ENCODE results near the gene KCNQ1.

The KCNQ1 gene

GRCh38 chr11:2587132-2587930 lies 142.5 kb downstream of the KCNQ1 start:
- TF ChIP-seq, protein P1, sequence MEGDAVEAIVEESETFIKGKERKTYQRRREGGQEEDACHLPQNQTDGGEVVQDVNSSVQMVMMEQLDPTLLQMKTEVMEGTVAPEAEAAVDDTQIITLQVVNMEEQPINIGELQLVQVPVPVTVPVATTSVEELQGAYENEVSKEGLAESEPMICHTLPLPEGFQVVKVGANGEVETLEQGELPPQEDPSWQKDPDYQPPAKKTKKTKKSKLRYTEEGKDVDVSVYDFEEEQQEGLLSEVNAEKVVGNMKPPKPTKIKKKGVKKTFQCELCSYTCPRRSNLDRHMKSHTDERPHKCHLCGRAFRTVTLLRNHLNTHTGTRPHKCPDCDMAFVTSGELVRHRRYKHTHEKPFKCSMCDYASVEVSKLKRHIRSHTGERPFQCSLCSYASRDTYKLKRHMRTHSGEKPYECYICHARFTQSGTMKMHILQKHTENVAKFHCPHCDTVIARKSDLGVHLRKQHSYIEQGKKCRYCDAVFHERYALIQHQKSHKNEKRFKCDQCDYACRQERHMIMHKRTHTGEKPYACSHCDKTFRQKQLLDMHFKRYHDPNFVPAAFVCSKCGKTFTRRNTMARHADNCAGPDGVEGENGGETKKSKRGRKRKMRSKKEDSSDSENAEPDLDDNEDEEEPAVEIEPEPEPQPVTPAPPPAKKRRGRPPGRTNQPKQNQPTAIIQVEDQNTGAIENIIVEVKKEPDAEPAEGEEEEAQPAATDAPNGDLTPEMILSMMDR (IDR thresholded peaks at IDR 0.05) = no peak

- TF ChIP-seq, protein P1 (IDR thresholded peaks at IDR 0.05) = no peak
Observed at GRCh38 chr11:2587976-2588748, 143.4 kb downstream of the KCNQ1 start.

- TF ChIP-seq, protein P1 (IDR thresholded peaks at IDR 0.05) = no peak
Observed at GRCh38 chr11:2588809-2589537, 144.2 kb downstream of the KCNQ1 start.

DNA sequence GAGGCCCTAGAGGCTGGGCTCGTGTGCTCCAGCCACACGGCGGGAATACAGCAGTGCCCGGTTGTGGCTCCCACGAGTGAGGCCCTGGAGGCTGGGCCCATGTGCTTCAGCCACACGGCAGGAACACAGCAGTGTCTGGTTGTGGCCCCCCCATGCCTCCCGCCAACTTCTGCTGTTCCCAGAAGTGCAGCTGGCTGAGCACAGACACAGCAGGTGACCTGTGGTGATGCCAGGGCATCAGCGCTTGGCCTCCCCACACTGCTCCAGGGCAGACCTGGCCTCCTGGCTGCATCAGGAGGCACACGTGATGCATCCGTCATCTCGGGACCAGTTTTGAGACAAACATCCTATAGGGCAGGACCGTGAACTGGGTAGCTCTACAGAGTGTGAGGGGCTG lies 144.7 kb downstream of the KCNQ1 start:
- TF ChIP-seq, protein P1 (IDR thresholded peaks at IDR 0.05) = no peak

DNA sequence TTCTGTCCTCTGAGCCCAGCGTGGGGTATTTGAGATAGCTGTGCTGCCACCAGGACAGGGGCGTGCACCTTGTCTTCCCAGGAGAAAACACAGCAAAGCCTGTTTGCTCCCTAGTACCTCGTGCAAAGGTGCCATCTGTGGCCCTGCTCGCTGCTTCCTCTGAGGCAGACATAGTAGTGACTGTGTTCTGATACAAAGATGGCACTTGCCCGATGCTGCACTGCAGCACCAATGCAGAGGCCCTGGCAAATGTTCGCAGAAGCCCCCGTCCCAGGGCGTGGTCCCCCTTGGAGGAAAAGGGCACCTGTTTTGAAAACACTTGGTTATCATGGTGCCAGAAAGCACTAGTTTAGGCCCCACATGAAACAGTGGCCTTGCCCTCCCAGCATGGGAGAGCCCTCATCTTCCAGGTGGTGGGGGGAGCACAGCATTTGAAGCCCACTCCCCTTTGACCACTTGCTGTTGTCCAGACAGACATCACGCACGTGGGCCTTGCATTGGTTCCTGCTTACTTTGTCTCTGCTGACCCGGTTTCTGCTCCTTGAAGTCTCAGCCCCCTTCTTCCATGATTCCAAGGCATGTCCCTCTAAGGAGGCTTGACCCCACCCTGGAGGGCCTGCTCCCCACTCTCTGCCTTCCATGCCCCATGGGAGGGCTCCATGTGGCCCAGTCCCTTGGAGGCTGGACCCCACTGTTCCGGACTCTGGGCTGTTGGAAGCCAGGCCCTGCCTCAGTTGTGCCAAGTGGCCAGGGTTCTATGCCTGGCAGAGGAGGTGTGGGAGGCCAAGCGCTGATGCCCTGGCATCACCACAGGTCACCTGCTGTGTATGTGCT lies 145.5 kb downstream of the KCNQ1 start:
- TF ChIP-seq, protein P1 (IDR thresholded peaks at IDR 0.05) = no peak

GRCh38 chr11:2590965-2591754 lies 146.4 kb downstream of the KCNQ1 start:
- TF ChIP-seq, protein P1 (IDR thresholded peaks at IDR 0.05) = no peak
